Gastrocnemius medialis (tissue), 4 donors: ENCODE data around the gene ROGDI.

Experiments used
- POLR2A ChIP-seq, 2 donors: fragments of 450-650 bp; IDR thresholded peaks; one replicate each; pipeline ENCODE4 v1.6.1; 2017; ENCODE audit warnings: antibody characterized with exemption in 2 of 2, mild to moderate bottlenecking in 2 of 2, moderate library complexity in 2 of 2
- TF ChIP-seq, protein P1 (sequence below), 5 experiments: fragments of 450-650 bp in 3 of 5; fragments of 200-600 bp in 2 of 5; sonication (generic) in 2 of 5; IDR thresholded peaks in 4 of 5; conservative IDR thresholded peaks in 1 of 5; 1 replicate in 4 of 5; 2 replicates in 1 of 5; pipeline ENCODE4 v1.5.1; 2016 to 2019; ENCODE audit warnings: antibody characterized with exemption in 5 of 5, mild to moderate bottlenecking in 3 of 5, moderate library complexity in 3 of 5

DNA sequence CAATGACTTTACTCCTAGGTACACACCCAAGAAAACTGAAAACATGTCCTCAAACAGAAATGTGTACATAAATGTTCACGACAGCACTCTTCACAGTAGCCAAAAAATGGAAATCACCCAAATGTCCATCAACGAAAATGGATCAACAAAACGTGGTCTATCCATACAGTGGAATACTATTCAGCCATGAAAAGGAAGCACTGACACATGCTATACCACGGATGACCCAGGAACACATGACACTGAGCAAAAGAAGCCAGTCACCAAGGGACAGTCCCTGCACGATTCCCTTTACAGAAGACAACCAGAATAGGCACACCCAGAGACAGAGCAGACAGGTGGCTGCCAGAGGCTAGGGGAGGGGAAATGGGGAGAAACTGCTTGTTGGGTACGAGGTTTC, 46.7 kb downstream of the ROGDI start:
- no peak for TF ChIP-seq POLR2A (IDR thresholded peaks at IDR 0.05)
- TF ChIP-seq, protein P1, sequence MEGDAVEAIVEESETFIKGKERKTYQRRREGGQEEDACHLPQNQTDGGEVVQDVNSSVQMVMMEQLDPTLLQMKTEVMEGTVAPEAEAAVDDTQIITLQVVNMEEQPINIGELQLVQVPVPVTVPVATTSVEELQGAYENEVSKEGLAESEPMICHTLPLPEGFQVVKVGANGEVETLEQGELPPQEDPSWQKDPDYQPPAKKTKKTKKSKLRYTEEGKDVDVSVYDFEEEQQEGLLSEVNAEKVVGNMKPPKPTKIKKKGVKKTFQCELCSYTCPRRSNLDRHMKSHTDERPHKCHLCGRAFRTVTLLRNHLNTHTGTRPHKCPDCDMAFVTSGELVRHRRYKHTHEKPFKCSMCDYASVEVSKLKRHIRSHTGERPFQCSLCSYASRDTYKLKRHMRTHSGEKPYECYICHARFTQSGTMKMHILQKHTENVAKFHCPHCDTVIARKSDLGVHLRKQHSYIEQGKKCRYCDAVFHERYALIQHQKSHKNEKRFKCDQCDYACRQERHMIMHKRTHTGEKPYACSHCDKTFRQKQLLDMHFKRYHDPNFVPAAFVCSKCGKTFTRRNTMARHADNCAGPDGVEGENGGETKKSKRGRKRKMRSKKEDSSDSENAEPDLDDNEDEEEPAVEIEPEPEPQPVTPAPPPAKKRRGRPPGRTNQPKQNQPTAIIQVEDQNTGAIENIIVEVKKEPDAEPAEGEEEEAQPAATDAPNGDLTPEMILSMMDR (IDR thresholded peaks at IDR 0.05 in 4 of 5, conservative IDR thresholded peaks at IDR 0.05 in 1 of 5) = no peak
